HepG2 (cell line): ENCODE data around the gene ZNF385B. TPM values are rescaled to one million over a fixed set of nuclear protein-coding genes. Genes with fewer than 3 reads are reported as not detected.

Experiments used
- GATAD1 ChIP-seq: IDR thresholded peaks from 2 replicates; pipeline ENCODE4 v1.6.1; 2016; ENCODE audit warnings: missing genetic modification reagents, missing compliant biosample characterization
- HNF4G ChIP-seq, 2 experiments: sonication (generic) in 1 of 2; formaldehyde crosslinking in 1 of 2; IDR thresholded peaks; 2 replicates each; pipeline versions ENCODE4 v1.4.0 to v1.6.1; 2011 to 2020; ENCODE audit warnings: borderline replicate concordance in 2 of 2, low read depth in 2 of 2, mild to moderate bottlenecking in 2 of 2, low read length in 1 of 2, missing genetic modification reagents in 1 of 2, moderate library complexity in 1 of 2
- ISL2 ChIP-seq: sonication (generic); formaldehyde crosslinking; IDR thresholded peaks from 2 replicates; pipeline ENCODE4 v1.5.0; 2020; ENCODE audit warnings: missing genetic modification reagents
- SP2 ChIP-seq: sonication (generic); formaldehyde crosslinking; IDR thresholded peaks from 2 replicates; pipeline ENCODE4 v1.5.1; 2020; ENCODE audit warnings: mild to moderate bottlenecking, missing genetic modification reagents
- SRSF1 ChIP-seq: fragments of 200-400 bp; formaldehyde crosslinking; optimal IDR thresholded peaks from 2 replicates; pipeline ENCODE3; 2017; ENCODE audit warnings: mild to moderate bottlenecking, low read depth, low read length, moderate library complexity
- TCF7L2 ChIP-seq: IDR thresholded peaks from 2 replicates; pipeline ENCODE4 v1.6.1; 2011; ENCODE audit warnings: mild to moderate bottlenecking, low read depth, low read length, moderate library complexity
- ZNF232 ChIP-seq: sonication (generic); formaldehyde crosslinking; IDR thresholded peaks from 2 replicates; pipeline ENCODE4 v1.4.0; 2020; ENCODE audit warnings: missing genetic modification reagents, borderline replicate concordance
- ZNF326 ChIP-seq: sonication (generic); formaldehyde crosslinking; IDR thresholded peaks from 2 replicates; pipeline ENCODE4 v1.4.0; 2020; ENCODE audit warnings: missing genetic modification reagents, borderline replicate concordance
- ZNF383 ChIP-seq: sonication (generic); formaldehyde crosslinking; IDR thresholded peaks from 2 replicates; pipeline ENCODE4 v1.4.0; 2020; ENCODE audit warnings: missing genetic modification reagents, mild to moderate bottlenecking, borderline replicate concordance
- ZNF850 ChIP-seq: sonication (generic); formaldehyde crosslinking; conservative IDR thresholded peaks from 2 replicates; pipeline ENCODE4 v1.9.0; 2021; ENCODE audit warnings: mild to moderate bottlenecking, missing genetic modification reagents
- polyA plus RNA-seq, 8 experiments: library from polyadenylated mRNA; depleted of rRNA in 3 of 8; stranded (reverse) in 7 of 8; unstranded in 1 of 8; fragments of >200 nt; fragmentation: Illumina TruSeq in 4 of 8; extraction: Trizol in 4 of 8; gene quantifications; 2 replicates each; pipeline versions ENCODE4 v1.2.1 to v1.2.3, GENCODE V29; 2011 to 2016; ENCODE audit warnings: low read depth in 4 of 8, missing spikeins in 1 of 8, mixed read lengths in 1 of 8; ENCODE audit not compliant: insufficient read depth in 1 of 8
- total RNA-seq, 5 experiments: library from RNA; depleted of rRNA; stranded (reverse); fragments of >200 nt; fragmentation: Illumina TruSeq; extraction: Trizol; gene quantifications; 2 replicates each; pipeline ENCODE4 v1.2.3, GENCODE V29; 2016; ENCODE audit warnings: low read depth in 1 of 5
- TF ChIP-seq, protein P1 (sequence below): sonication (generic); formaldehyde crosslinking; IDR thresholded peaks from 2 replicates; pipeline ENCODE4 v1.4.0; 2020; ENCODE audit warnings: missing genetic modification reagents, borderline replicate concordance
- TF ChIP-seq, protein P2 (sequence below): sonication (generic); IDR thresholded peaks from 2 replicates; pipeline ENCODE4 v1.6.1; 2016; ENCODE audit warnings: low read depth, borderline replicate concordance
- TF ChIP-seq, protein P3 (sequence below): sonication (generic); formaldehyde crosslinking; IDR thresholded peaks from 2 replicates; pipeline ENCODE4 v1.4.0; 2020; ENCODE audit warnings: missing genetic modification reagents, borderline replicate concordance
- TF ChIP-seq, protein P4 (sequence below): sonication (generic); formaldehyde crosslinking; IDR thresholded peaks from 2 replicates; pipeline ENCODE4 v1.5.1; 2020; ENCODE audit warnings: mild to moderate bottlenecking, missing genetic modification reagents, borderline replicate concordance

Gene ZNF385B
- total and polyA plus RNA-seq, 2 of the 13 experiments (the other 11 are each of a cell fraction or from before 2014, with no cell fraction given) = 3.3 to 6.7 TPM

DNA sequence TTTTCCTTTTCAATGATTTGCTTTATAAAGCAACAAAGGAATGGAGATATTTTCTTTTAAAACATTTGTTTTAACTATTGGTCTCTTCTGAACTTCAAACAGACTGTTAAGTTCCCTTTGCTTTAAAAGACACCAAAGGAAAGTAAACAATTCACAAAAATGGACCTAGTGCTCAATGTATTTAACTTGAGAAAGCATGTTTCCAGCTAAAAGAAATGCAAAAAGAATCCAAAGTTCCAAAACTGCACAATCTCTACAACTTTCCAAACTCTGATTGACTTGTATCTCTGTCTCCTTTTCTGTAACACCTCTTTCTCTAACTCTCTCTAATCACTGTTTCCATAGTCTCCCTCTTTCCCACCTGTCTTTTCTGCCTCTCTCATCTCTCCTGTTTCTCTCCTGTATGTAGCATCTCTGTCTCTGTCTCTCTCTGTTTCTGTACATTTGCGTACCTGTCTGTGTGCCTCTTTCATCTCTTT lies 301.1 kb downstream of the ZNF385B start (continued):
- TF ChIP-seq, protein P1, sequence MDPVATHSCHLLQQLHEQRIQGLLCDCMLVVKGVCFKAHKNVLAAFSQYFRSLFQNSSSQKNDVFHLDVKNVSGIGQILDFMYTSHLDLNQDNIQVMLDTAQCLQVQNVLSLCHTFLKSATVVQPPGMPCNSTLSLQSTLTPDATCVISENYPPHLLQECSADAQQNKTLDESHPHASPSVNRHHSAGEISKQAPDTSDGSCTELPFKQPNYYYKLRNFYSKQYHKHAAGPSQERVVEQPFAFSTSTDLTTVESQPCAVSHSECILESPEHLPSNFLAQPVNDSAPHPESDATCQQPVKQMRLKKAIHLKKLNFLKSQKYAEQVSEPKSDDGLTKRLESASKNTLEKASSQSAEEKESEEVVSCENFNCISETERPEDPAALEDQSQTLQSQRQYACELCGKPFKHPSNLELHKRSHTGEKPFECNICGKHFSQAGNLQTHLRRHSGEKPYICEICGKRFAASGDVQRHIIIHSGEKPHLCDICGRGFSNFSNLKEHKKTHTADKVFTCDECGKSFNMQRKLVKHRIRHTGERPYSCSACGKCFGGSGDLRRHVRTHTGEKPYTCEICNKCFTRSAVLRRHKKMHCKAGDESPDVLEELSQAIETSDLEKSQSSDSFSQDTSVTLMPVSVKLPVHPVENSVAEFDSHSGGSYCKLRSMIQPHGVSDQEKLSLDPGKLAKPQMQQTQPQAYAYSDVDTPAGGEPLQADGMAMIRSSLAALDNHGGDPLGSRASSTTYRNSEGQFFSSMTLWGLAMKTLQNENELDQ = no peak
- TF ChIP-seq, protein P2, sequence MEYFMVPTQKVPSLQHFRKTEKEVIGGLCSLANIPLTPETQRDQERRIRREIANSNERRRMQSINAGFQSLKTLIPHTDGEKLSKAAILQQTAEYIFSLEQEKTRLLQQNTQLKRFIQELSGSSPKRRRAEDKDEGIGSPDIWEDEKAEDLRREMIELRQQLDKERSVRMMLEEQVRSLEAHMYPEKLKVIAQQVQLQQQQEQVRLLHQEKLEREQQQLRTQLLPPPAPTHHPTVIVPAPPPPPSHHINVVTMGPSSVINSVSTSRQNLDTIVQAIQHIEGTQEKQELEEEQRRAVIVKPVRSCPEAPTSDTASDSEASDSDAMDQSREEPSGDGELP = no peak
- TF ChIP-seq SP2 (CRISPR knock-in tag) = no peak
- peak; percentile 97 for TF ChIP-seq ISL2 (CRISPR knock-in tag)
- TF ChIP-seq, protein P3, sequence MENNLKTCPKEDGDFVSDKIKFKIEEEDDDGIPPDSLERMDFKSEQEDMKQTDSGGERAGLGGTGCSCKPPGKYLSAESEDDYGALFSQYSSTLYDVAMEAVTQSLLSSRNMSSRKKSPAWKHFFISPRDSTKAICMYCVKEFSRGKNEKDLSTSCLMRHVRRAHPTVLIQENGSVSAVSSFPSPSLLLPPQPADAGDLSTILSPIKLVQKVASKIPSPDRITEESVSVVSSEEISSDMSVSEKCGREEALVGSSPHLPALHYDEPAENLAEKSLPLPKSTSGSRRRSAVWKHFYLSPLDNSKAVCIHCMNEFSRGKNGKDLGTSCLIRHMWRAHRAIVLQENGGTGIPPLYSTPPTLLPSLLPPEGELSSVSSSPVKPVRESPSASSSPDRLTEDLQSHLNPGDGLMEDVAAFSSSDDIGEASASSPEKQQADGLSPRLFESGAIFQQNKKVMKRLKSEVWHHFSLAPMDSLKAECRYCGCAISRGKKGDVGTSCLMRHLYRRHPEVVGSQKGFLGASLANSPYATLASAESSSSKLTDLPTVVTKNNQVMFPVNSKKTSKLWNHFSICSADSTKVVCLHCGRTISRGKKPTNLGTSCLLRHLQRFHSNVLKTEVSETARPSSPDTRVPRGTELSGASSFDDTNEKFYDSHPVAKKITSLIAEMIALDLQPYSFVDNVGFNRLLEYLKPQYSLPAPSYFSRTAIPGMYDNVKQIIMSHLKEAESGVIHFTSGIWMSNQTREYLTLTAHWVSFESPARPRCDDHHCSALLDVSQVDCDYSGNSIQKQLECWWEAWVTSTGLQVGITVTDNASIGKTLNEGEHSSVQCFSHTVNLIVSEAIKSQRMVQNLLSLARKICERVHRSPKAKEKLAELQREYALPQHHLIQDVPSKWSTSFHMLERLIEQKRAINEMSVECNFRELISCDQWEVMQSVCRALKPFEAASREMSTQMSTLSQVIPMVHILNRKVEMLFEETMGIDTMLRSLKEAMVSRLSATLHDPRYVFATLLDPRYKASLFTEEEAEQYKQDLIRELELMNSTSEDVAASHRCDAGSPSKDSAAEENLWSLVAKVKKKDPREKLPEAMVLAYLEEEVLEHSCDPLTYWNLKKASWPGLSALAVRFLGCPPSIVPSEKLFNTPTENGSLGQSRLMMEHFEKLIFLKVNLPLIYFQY (CRISPR knock-in tag) = no peak
- no peak for TF ChIP-seq ZNF383 (CRISPR knock-in tag)
- 0 out of 2 replicates have a peak, but pooled peaks have one; percentile 16 for TF ChIP-seq GATAD1 (CRISPR knock-in tag)
- TF ChIP-seq ZNF326 = no peak
- TF ChIP-seq ZNF232 (CRISPR knock-in tag) = no peak
- TF ChIP-seq HNF4G (IDR thresholded peaks at IDR 0.05; ENCODE audit: borderline replicate concordance, low read depth, low read length) = peak; percentile 62; the same call in 1 of the 2 replicates
- TF ChIP-seq HNF4G (CRISPR knock-in tag; IDR thresholded peaks at IDR 0.05; ENCODE audit: borderline replicate concordance, low read depth) = no peak
- TF ChIP-seq, protein P4, sequence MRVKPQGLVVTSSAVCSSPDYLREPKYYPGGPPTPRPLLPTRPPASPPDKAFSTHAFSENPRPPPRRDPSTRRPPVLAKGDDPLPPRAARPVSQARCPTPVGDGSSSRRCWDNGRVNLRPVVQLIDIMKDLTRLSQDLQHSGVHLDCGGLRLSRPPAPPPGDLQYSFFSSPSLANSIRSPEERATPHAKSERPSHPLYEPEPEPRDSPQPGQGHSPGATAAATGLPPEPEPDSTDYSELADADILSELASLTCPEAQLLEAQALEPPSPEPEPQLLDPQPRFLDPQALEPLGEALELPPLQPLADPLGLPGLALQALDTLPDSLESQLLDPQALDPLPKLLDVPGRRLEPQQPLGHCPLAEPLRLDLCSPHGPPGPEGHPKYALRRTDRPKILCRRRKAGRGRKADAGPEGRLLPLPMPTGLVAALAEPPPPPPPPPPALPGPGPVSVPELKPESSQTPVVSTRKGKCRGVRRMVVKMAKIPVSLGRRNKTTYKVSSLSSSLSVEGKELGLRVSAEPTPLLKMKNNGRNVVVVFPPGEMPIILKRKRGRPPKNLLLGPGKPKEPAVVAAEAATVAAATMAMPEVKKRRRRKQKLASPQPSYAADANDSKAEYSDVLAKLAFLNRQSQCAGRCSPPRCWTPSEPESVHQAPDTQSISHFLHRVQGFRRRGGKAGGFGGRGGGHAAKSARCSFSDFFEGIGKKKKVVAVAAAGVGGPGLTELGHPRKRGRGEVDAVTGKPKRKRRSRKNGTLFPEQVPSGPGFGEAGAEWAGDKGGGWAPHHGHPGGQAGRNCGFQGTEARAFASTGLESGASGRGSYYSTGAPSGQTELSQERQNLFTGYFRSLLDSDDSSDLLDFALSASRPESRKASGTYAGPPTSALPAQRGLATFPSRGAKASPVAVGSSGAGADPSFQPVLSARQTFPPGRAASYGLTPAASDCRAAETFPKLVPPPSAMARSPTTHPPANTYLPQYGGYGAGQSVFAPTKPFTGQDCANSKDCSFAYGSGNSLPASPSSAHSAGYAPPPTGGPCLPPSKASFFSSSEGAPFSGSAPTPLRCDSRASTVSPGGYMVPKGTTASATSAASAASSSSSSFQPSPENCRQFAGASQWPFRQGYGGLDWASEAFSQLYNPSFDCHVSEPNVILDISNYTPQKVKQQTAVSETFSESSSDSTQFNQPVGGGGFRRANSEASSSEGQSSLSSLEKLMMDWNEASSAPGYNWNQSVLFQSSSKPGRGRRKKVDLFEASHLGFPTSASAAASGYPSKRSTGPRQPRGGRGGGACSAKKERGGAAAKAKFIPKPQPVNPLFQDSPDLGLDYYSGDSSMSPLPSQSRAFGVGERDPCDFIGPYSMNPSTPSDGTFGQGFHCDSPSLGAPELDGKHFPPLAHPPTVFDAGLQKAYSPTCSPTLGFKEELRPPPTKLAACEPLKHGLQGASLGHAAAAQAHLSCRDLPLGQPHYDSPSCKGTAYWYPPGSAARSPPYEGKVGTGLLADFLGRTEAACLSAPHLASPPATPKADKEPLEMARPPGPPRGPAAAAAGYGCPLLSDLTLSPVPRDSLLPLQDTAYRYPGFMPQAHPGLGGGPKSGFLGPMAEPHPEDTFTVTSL = peak; percentile 90; the same call in 1 of the 2 replicates
- no peak for TF ChIP-seq SRSF1
- no peak for TF ChIP-seq ZNF850 (CRISPR knock-in tag)
- TF ChIP-seq TCF7L2 = peak; percentile 87
